Hepatocyte (in vitro differentiated cells): Measurements from ENCODE around the gene MTA1. TPM values are rescaled to one million over a fixed set of nuclear protein-coding genes. Genes with fewer than 3 reads are reported as not detected.

Source experiments
- DNase-seq: peaks from one replicate; pipeline ENCODE4 v3.0.0-alpha.2; 2016; ENCODE audit warnings: low spot score
- H2AFZ ChIP-seq: fragments of 200-600 bp; sonication (generic); 2 replicates; pipeline ENCODE4 v1.6.0; 2016; ENCODE audit warnings: antibody characterized with exemption, mild to moderate bottlenecking
- H3K27ac ChIP-seq: fragments of 200-600 bp; sonication (generic); 2 replicates; pipeline ENCODE4 v1.5.1; 2016; ENCODE audit warnings: mild to moderate bottlenecking
- H3K27me3 ChIP-seq: fragments of 200-600 bp; sonication (generic); 2 replicates; pipeline ENCODE4 v1.6.1; 2016
- H3K36me3 ChIP-seq: fragments of 200-600 bp; sonication (generic); replicated peaks from 2 replicates; pipeline ENCODE4 v1.5.1; 2016; ENCODE audit warnings: low read depth; ENCODE audit not compliant: insufficient read depth
- H3K4me1 ChIP-seq: fragments of 200-600 bp; sonication (generic); 2 replicates; pipeline ENCODE4 v1.5.1; 2016; ENCODE audit warnings: mild to moderate bottlenecking, moderate library complexity; ENCODE audit not compliant: insufficient read depth
- H3K4me2 ChIP-seq: fragments of 200-600 bp; sonication (generic); 2 replicates; pipeline ENCODE4 v1.6.0; 2016
- H3K4me3 ChIP-seq: fragments of 200-600 bp; sonication (generic); 2 replicates; pipeline ENCODE4 v1.5.1; 2016; ENCODE audit warnings: mild to moderate bottlenecking
- H3K79me2 ChIP-seq: fragments of 200-600 bp; sonication (generic); 2 replicates; pipeline ENCODE4 v1.6.0; 2017; ENCODE audit warnings: mild to moderate bottlenecking
- H3K9me2 ChIP-seq: fragments of 200-600 bp; sonication (generic); replicated peaks from 2 replicates; pipeline ENCODE4 v1.6.0; 2017; ENCODE audit warnings: mild to moderate bottlenecking; ENCODE audit not compliant: insufficient read depth
- H3K9me3 ChIP-seq: fragments of 200-600 bp; sonication (generic); 2 replicates; pipeline ENCODE4 v1.5.1; 2016; ENCODE audit warnings: low read depth, mild to moderate bottlenecking
- H4K20me1 ChIP-seq: fragments of 200-600 bp; sonication (generic); 2 replicates; pipeline ENCODE4 v1.6.0; 2016; ENCODE audit warnings: mild to moderate bottlenecking; ENCODE audit not compliant: insufficient read depth, poor library complexity, severe bottlenecking
- CTCF ChIP-seq: fragments of 200-600 bp; sonication (generic); IDR thresholded peaks from 2 replicates; pipeline ENCODE4 v1.5.1; 2016; ENCODE audit warnings: antibody characterized with exemption, mild to moderate bottlenecking; ENCODE audit not compliant: poor library complexity
- EZH2 ChIP-seq: fragments of 200-600 bp; sonication (generic); IDR thresholded peaks from 2 replicates; pipeline ENCODE4 v1.6.1; 2016; ENCODE audit warnings: antibody characterized with exemption, mild to moderate bottlenecking, borderline replicate concordance
- EZH2phosphoT487 ChIP-seq: fragments of 200-600 bp; sonication (generic); IDR thresholded peaks from one replicate; pipeline ENCODE4 v1.6.1; 2018; ENCODE audit warnings: antibody characterized with exemption, mild to moderate bottlenecking, low read depth, moderate library complexity; ENCODE audit not compliant: unreplicated experiment, severe bottlenecking
- WGBS: methylation state at CpG from one replicate; pipeline ENCODE4 v1.1.6; 2016; ENCODE audit warnings: low lambda C conversion rate; ENCODE audit errors: missing lambda C conversion rate; 5-methylcytosine and 5-hydroxymethylcytosine counted together
- polyA plus RNA-seq: library from polyadenylated mRNA; unstranded; fragments of >200 nt; fragmentation: Nextera tagmentation; extraction: Ambion mirVana; gene quantifications from 2 replicates; pipeline ENCODE4 v1.2.1, GENCODE V29; 2016
- total RNA-seq: library from RNA; depleted of rRNA; stranded (reverse); fragments of >200 nt; gene quantifications from 2 replicates; pipeline ENCODE4 v1.2.3, GENCODE V29; 2014

MTA1 gene
- total and polyA plus RNA-seq, 2 experiments from 2014 or later: 48.1 to 52.7 TPM

GRCh38 chr14:105471297-105471821 lies 51.7 kb downstream of the MTA1 start:
- Histone ChIP-seq H3K4me3 (no peak overlapping the region), H4K20me1 (no peaks in the 10 kb centered on the region), H3K4me1 (peaks cover 40% of the 10 kb centered on the region), H3K36me3 (no peaks in the 10 kb centered on the region), H2AFZ (no peak overlapping the region), H3K27ac (peak overlapping the region; percentile 26), H3K27me3 (peaks cover 14% of the 10 kb centered on the region), H3K4me2 (peak overlapping the region; percentile 33), H3K79me2 (no peaks in the 10 kb centered on the region), H3K9me2 (no peaks in the 10 kb centered on the region), H3K9me3 (no peaks in the 10 kb centered on the region)
- WGBS: 60% methylated on average over 12 of the region's 19 CpGs
- TF ChIP-seq CTCF (peak; percentile 19), EZH2 (no peak)
- no peak for DNase-seq

- no peaks in the 10 kb centered on the region for H3K36me3 ChIP-seq
- H3K4me2 ChIP-seq: peak overlapping the region; percentile 33
- H3K27ac ChIP-seq: peak overlapping the region; percentile 20
- H3K4me3 ChIP-seq: no peak overlapping the region
- no peaks in the 10 kb centered on the region for H3K9me2 ChIP-seq
- H3K79me2 ChIP-seq: no peaks in the 10 kb centered on the region
- DNase-seq: no peak
- no peaks in the 10 kb centered on the region for H4K20me1 ChIP-seq
- H3K4me1 ChIP-seq: peaks cover 42% of the 10 kb centered on the region
- no peaks in the 10 kb centered on the region for H3K9me3 ChIP-seq
- H2AFZ ChIP-seq: no peak overlapping the region
- peaks cover 19% of the 10 kb centered on the region for H3K27me3 ChIP-seq
- 90% methylated on average over 8 of the region's 8 CpGs for WGBS
- TF ChIP-seq EZH2phosphoT487: no peak
- no peak for TF ChIP-seq EZH2
- no peak for TF ChIP-seq CTCF
These were observed 52.3 kb downstream of the MTA1 start for GRCh38 chr14:105471823-105472485.

- no peak for TF ChIP-seq CTCF
- TF ChIP-seq EZH2: no peak
- no peak for TF ChIP-seq EZH2phosphoT487
- no peaks in the 10 kb centered on the region for H3K36me3 ChIP-seq
- H3K4me2 ChIP-seq: no peak overlapping the region
- H2AFZ ChIP-seq: no peak overlapping the region
- no peaks in the 10 kb centered on the region for H4K20me1 ChIP-seq
- H3K4me1 ChIP-seq: peaks cover 42% of the 10 kb centered on the region
- no peak overlapping the region for H3K27ac ChIP-seq
- DNase-seq: no peak
- H3K9me3 ChIP-seq: no peaks in the 10 kb centered on the region
- peaks cover 22% of the 10 kb centered on the region for H3K27me3 ChIP-seq
- no peak overlapping the region for H3K4me3 ChIP-seq
- H3K79me2 ChIP-seq: no peaks in the 10 kb centered on the region
- H3K9me2 ChIP-seq: no peaks in the 10 kb centered on the region
- WGBS: 93% methylated on average over 12 of the region's 12 CpGs
These were observed 52.9 kb downstream of the MTA1 start for GRCh38 chr14:105472486-105472991.
